Smooth muscle cell of the coronary artery (primary cell): Measurements from ENCODE around the gene MLH3. TPM values are rescaled to one million over a fixed set of nuclear protein-coding genes. Genes with fewer than 3 reads are reported as not detected.

Experiments
- total RNA-seq: library from RNA; depleted of rRNA; stranded (reverse); fragments of >200 nt; gene quantifications from 2 replicates; pipeline ENCODE4 v1.2.3, GENCODE V29; 2014; ENCODE audit warnings: low replicate concordance

Gene MLH3
- 15.0 and 24.2 TPM in 2 replicates for total RNA-seq

DNA sequence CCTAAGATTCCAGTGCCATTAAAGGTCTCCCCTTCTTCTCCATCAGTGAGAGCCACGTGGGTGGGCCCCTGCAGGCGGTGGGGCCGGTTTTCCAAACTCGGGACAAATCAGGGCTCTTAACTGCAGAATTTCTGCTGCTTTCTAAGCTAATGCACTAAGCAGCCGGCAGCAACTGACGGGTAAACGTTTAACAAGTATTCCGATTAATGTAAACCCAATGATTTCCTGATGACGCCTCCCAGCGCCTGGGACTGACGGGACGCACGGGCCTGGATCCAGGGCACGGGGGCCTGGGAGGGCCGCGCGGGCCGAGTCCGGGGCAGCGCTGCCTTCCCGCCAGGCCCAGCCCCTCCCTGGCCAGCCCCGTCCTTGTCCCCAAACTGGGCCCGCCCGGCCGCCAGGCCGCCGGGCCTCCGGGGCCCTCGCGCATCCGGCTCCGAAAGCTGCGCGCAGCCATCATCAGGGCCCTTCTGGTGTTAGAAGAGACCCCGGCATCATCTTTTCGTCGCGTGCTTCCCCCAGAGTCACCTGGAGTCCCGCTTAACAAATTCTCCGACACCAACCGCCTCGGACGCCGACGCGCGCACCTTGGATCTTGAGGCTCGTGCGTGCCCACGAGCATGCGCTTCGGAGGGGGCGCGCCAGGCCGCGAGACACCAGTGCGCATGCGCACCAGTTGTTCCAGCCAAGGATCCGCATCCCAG, at the start of gene MLH3:
Gene MLH3 (minus strand): TSS at position 616 of the 704 bp plus-strand sequence. CDS start 1,812 bp downstream, outside the sequence.

GRCh38 chr14:75069121-75069810, 18.0 kb upstream of the MLH3 start, which contains the start of gene ZC2HC1C:
Gene ZC2HC1C (plus strand): TSS chr14:75069641. CDS start chr14:75070574, 933 bp downstream.

GRCh38 chr14:75063491-75064204, 12.4 kb upstream of the MLH3 start, which contains the start of gene ACYP1:
Gene ACYP1 (minus strand): TSS chr14:75064024. CDS start chr14:75063553, 471 bp downstream.

DNA sequence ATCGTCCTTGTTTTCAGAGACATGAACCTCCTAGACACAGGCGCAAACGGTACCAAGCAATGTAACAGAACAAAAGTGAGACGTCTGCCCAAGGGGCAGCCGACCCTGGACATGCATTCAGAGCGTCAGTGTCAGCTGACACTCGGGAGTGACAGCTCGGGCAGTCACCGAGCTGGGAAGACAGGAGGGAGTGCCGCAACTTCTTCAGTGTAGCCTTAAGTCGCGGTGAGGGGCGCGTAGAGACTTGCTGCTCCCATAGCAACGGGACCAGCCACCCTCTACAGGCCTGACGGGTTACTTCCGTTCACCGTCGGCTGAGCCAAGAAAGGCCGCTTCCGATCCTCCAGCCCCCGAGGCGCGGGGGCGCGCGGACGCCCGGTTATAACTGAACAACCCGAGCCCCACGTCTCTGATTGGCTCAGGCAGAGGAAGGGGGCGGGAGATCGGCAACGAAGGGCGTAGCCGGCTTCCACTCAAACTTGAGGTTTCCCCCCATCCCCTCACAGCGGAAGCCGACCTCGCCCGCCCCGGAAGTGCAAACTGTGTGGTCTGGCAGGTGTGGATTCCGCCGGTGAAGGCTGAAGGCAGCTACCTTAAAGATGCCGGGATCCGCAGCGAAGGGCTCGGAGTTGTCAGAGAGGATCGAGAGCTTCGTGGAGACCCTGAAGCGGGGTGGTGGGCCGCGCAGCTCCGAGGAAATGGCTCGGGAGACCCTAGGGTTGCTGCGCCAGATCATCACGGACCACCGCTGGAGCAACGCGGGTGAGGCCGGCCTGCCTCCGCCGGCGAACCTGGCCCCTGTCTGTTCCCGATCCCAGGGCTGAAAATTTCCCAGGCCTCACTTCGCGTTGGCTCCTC, 48.6 kb downstream of the MLH3 start, which contains the start of gene EIF2B2:
Gene EIF2B2 (plus strand): TSS at position 530 of the 858 bp plus-strand sequence. CDS start 70 bp downstream, at position 600.

Other genes starting within 250 kb of the MLH3 start
- gene PROX2, start 175.3 kb downstream of the MLH3 start, total RNA-seq = not detected in 2 replicates
- 31.5 and 36.6 TPM in 2 replicates for gene DLST, start 169.6 kb downstream of the MLH3 start, total RNA-seq
- 0.35 and 0.45 TPM in 2 replicates for gene RPS6KL1, start 128.2 kb downstream of the MLH3 start, total RNA-seq
- 16.2 and 29.3 TPM in 2 replicates for gene PGF, start 95.9 kb downstream of the MLH3 start, total RNA-seq
- 50.8 and 53.7 TPM in 2 replicates for gene EIF2B2, start 48.5 kb downstream of the MLH3 start, total RNA-seq
- gene ACYP1, start 12.6 kb upstream of the MLH3 start, total RNA-seq = 8.3 and 8.5 TPM in 2 replicates
- gene ZC2HC1C, start 18.2 kb upstream of the MLH3 start, total RNA-seq = 0.23 and 0.53 TPM in 2 replicates
- gene NEK9, start 75.6 kb upstream of the MLH3 start, total RNA-seq = 56.6 and 63.5 TPM in 2 replicates
- gene TMED10, start 125.1 kb upstream of the MLH3 start, total RNA-seq = 174 and 198 TPM in 2 replicates
- gene FOS, start 227.4 kb upstream of the MLH3 start, total RNA-seq = 22.7 and 52.9 TPM in 2 replicates